H1 (cell line): ENCODE data around the gene TECPR2. TPM values are rescaled to one million over a fixed set of nuclear protein-coding genes. Genes with fewer than 3 reads are reported as not detected.
A peak's percentile ranks its signal among the peaks of the same experiment; 100 is the strongest.

ENCODE experiments used
- CTCF ChIA-PET: fragments of 300-600 bp; sonication (Branson Sonifier 250); formaldehyde crosslinking; loops from one replicate; lab custom pipeline; 2021; ENCODE audit not compliant: partially characterized antibody; lab: Charles Lee
- POLR2A ChIA-PET: fragments of 300-600 bp; sonication (Branson Sonifier 250); formaldehyde crosslinking; loops from one replicate; lab custom pipeline; 2021; ENCODE audit warnings: inconsistent platforms; ENCODE audit not compliant: partially characterized antibody; lab: Charles Lee
- DNase-seq, 2 experiments: peaks; one replicate each; pipeline versions ENCODE4 v3.0.0 to v3.0.0-alpha.2; 2010 to 2022; ENCODE audit warnings: low spot score in 2 of 2, low read depth in 1 of 2, mixed read lengths in 1 of 2
- FAIRE-seq: peaks from 2 replicates; lab custom pipeline; 2011; peaks lifted over from hg19 to GRCh38; lab: Jason Lieb, UNC
- H2AFZ ChIP-seq: 2 replicates; pipeline ENCODE4 v1.8.1; 2012; ENCODE audit warnings: low read length, inconsistent platforms
- H2AK5ac ChIP-seq: 2 replicates; pipeline ENCODE4 v1.6.1; 2013; ENCODE audit warnings: low read depth, low read length
- H2BK120ac ChIP-seq: replicated peaks from 2 replicates; pipeline ENCODE3; 2013; ENCODE audit warnings: low read depth, low read length, inconsistent platforms
- H2BK12ac ChIP-seq: 2 replicates; pipeline ENCODE4 v1.6.1; 2013; ENCODE audit warnings: low read depth, low read length
- H2BK15ac ChIP-seq: 2 replicates; pipeline ENCODE4 v1.6.1; 2013; ENCODE audit warnings: low read length
- H2BK20ac ChIP-seq: 2 replicates; pipeline ENCODE4 v1.6.1; 2013; ENCODE audit warnings: low read length
- H2BK5ac ChIP-seq: 2 replicates; pipeline ENCODE4 v1.6.1; 2013; ENCODE audit warnings: low read depth, low read length
- H3K14ac ChIP-seq: 2 replicates; pipeline ENCODE4 v1.6.1; 2013; ENCODE audit warnings: inconsistent platforms; ENCODE audit not compliant: insufficient read length
- H3K18ac ChIP-seq: 2 replicates; pipeline ENCODE4 v1.6.1; 2013; ENCODE audit warnings: low read length; ENCODE audit errors: extremely low read depth
- H3K23ac ChIP-seq: 2 replicates; pipeline ENCODE4 v1.6.1; 2013; ENCODE audit warnings: inconsistent platforms; ENCODE audit not compliant: insufficient read length
- H3K23me2 ChIP-seq: 2 replicates; pipeline ENCODE4 v1.6.1; 2013; ENCODE audit warnings: low read depth, low read length
- H3K27ac ChIP-seq: 2 replicates; pipeline ENCODE4 v1.6.1; 2011; ENCODE audit warnings: low read depth, low read length, inconsistent platforms
- H3K27me3 ChIP-seq, 4 experiments: replicated peaks in 1 of 4; 1 replicate in 1 of 4; 2 replicates in 3 of 4; pipeline versions ENCODE4 v1.6.1 to v1.8.1; 2011 to 2013; ENCODE audit warnings: low read length in 3 of 4, mild to moderate bottlenecking in 3 of 4, inconsistent platforms in 2 of 4, mixed read lengths in 2 of 4, moderate library complexity in 1 of 4; ENCODE audit not compliant: control insufficient read depth in 3 of 4, insufficient read depth in 3 of 4; ENCODE audit errors: extremely low read depth in 1 of 4
- H3K36me3 ChIP-seq, 4 experiments: 2 replicates each; pipeline versions ENCODE4 v1.6.1 to v1.8.1; 2011 to 2013; ENCODE audit warnings: mild to moderate bottlenecking in 4 of 4, low read length in 3 of 4, moderate library complexity in 2 of 4, control low read depth in 1 of 4, inconsistent platforms in 1 of 4; ENCODE audit not compliant: insufficient read depth in 4 of 4, control insufficient read depth in 2 of 4
- H3K4ac ChIP-seq: replicated peaks from 2 replicates; pipeline ENCODE3; 2013; ENCODE audit warnings: low read length, low read depth, mixed read lengths, inconsistent platforms; ENCODE audit not compliant: insufficient read length
- H3K4me1 ChIP-seq, 4 experiments: replicated peaks in 1 of 4; 1 replicate in 1 of 4; 2 replicates in 3 of 4; pipeline versions ENCODE4 v1.6.1 to v1.8.1; 2011 to 2013; ENCODE audit warnings: low read length in 3 of 4, inconsistent platforms in 2 of 4, mixed read lengths in 1 of 4; ENCODE audit not compliant: insufficient read depth in 4 of 4, control insufficient read depth in 3 of 4
- H3K4me2 ChIP-seq, 2 experiments: 2 replicates each; pipeline versions ENCODE4 v1.6.1 to v1.8.1; 2011 to 2013; ENCODE audit warnings: low read depth in 2 of 2, low read length in 2 of 2, control low read depth in 1 of 2, inconsistent platforms in 1 of 2, mild to moderate bottlenecking in 1 of 2; ENCODE audit not compliant: insufficient read depth in 1 of 2
- H3K4me3 ChIP-seq, 4 experiments: fragments of 200-600, 300-600 bp in 1 of 4; sonication (generic), shearing (Covaris generic), sonication (Bioruptor Twin) in 1 of 4; 2 replicates each; pipeline versions ENCODE4 v1.5.1 to v1.8.1; 2011 to 2016; ENCODE audit warnings: low read length in 4 of 4, low read depth in 3 of 4, control low read depth in 2 of 4, inconsistent platforms in 2 of 4, mild to moderate bottlenecking in 2 of 4, mixed read lengths in 1 of 4, moderate library complexity in 1 of 4; ENCODE audit not compliant: insufficient read depth in 2 of 4; ENCODE audit errors: extremely low read depth in 1 of 4
- H3K56ac ChIP-seq: replicated peaks from 2 replicates; pipeline ENCODE3; 2013; ENCODE audit warnings: low read depth, mild to moderate bottlenecking, mixed read lengths, low read length, inconsistent platforms; ENCODE audit not compliant: insufficient read length
- H3K79me1 ChIP-seq: 2 replicates; pipeline ENCODE4 v1.6.1; 2013; ENCODE audit warnings: low read depth, low read length, control low read depth
- H3K79me2 ChIP-seq, 2 experiments: 2 replicates each; pipeline versions ENCODE4 v1.6.1 to v1.8.1; 2012 to 2013; ENCODE audit warnings: low read length in 2 of 2, mild to moderate bottlenecking in 2 of 2, inconsistent platforms in 1 of 2; ENCODE audit not compliant: insufficient read depth in 2 of 2, control insufficient read depth in 1 of 2
- H3K9ac ChIP-seq, 4 experiments: replicated peaks in 1 of 4; 1 replicate in 1 of 4; 2 replicates in 3 of 4; pipeline versions ENCODE4 v1.6.1 to v1.8.1; 2011 to 2013; ENCODE audit warnings: low read depth in 3 of 4, low read length in 3 of 4, control low read depth in 2 of 4, mild to moderate bottlenecking in 2 of 4, moderate library complexity in 2 of 4, inconsistent platforms in 1 of 4; ENCODE audit errors: extremely low read depth in 1 of 4
- H3K9me3 ChIP-seq, 2 experiments: 2 replicates each; pipeline versions ENCODE4 v1.6.1 to v1.8.1; 2012 to 2013; ENCODE audit warnings: mild to moderate bottlenecking in 2 of 2, moderate library complexity in 2 of 2, control low read depth in 1 of 2, inconsistent platforms in 1 of 2, low read depth in 1 of 2, low read length in 1 of 2, mixed read lengths in 1 of 2; ENCODE audit not compliant: insufficient read depth in 2 of 2
- H4K20me1 ChIP-seq, 2 experiments: replicated peaks in 1 of 2; 2 replicates each; pipeline versions ENCODE3 to v1.8.1; 2011 to 2013; ENCODE audit warnings: inconsistent platforms in 2 of 2, low read length in 2 of 2, mild to moderate bottlenecking in 1 of 2; ENCODE audit not compliant: insufficient read depth in 2 of 2, control insufficient read depth in 1 of 2
- H4K5ac ChIP-seq: 2 replicates; pipeline ENCODE4 v1.6.1; 2013; ENCODE audit warnings: low read length, low read depth, mixed read lengths, inconsistent platforms; ENCODE audit not compliant: insufficient read length
- H4K8ac ChIP-seq: 2 replicates; pipeline ENCODE4 v1.8.0; 2013; ENCODE audit warnings: mild to moderate bottlenecking, moderate library complexity, low read length, inconsistent platforms; ENCODE audit not compliant: insufficient read depth; ENCODE audit errors: extremely low read depth
- H4K91ac ChIP-seq: replicated peaks from 2 replicates; pipeline ENCODE3; 2013; ENCODE audit warnings: low read length, mixed read lengths, inconsistent platforms; ENCODE audit not compliant: insufficient read length
- ASH2L ChIP-seq: fragments of 200-600, 300-600 bp; sonication (generic); IDR thresholded peaks from one replicate; pipeline ENCODE4 v1.7.1; 2017; ENCODE audit warnings: low read length
- CTBP2 ChIP-seq: IDR thresholded peaks from 2 replicates; pipeline ENCODE4 v1.7.0; 2011; ENCODE audit warnings: borderline replicate concordance, mild to moderate bottlenecking, moderate library complexity, mixed read lengths, low read length; ENCODE audit not compliant: insufficient read depth, insufficient read length
- KDM1A ChIP-seq: fragments of 200-600, 300-600 bp; sonication (generic); IDR thresholded peaks from 2 replicates; pipeline ENCODE4 v1.7.1; 2016; ENCODE audit warnings: mild to moderate bottlenecking, low read length, borderline replicate concordance
- NANOG ChIP-seq: IDR thresholded peaks from 2 replicates; pipeline ENCODE4 v1.6.1; 2011; ENCODE audit warnings: low read length, low read depth, mild to moderate bottlenecking, inconsistent platforms; ENCODE audit not compliant: insufficient read depth, poor library complexity, severe bottlenecking
- TAF7 ChIP-seq: optimal IDR thresholded peaks from 2 replicates; pipeline ENCODE3; 2011; ENCODE audit warnings: low read depth, mild to moderate bottlenecking, inconsistent platforms, low read length, moderate library complexity, borderline replicate concordance
- TCF12 ChIP-seq: IDR thresholded peaks from 2 replicates; pipeline ENCODE4 v1.6.1; 2011; ENCODE audit warnings: low read depth, mild to moderate bottlenecking, low read length
- ZNF274 ChIP-seq: IDR thresholded peaks from 2 replicates; pipeline ENCODE4 v1.7.0; 2012; ENCODE audit warnings: low read length, borderline replicate concordance; ENCODE audit errors: extremely low read depth
- WGBS, 2 experiments: shearing (Covaris generic) in 1 of 2; methylation state at CpG; one replicate each; pipeline versions ENCODE4 v1.1.6 to v1.1.7; 2013 to 2015; ENCODE audit warnings: low lambda C conversion rate in 2 of 2, mixed read lengths in 2 of 2, inconsistent platforms in 1 of 2, low coverage in 1 of 2, missing lambda C conversion rate in 1 of 2; ENCODE audit not compliant: insufficient replicate concordance in 2 of 2, insufficient coverage in 1 of 2, insufficient read length in 1 of 2; ENCODE audit errors: extremely low coverage in 1 of 2, missing lambda C conversion rate in 1 of 2; 5-methylcytosine and 5-hydroxymethylcytosine counted together
- polyA plus RNA-seq, 7 experiments: library from polyadenylated mRNA; depleted of rRNA in 3 of 7; stranded (reverse) in 5 of 7; unstranded in 2 of 7; fragments of >200 nt in 5 of 7; fragments of 200-250 nt in 2 of 7; gene quantifications; 1 replicate in 5 of 7; 2 replicates in 1 of 7; 4 replicates in 1 of 7; pipeline versions ENCODE4 v1.2.1 to v1.2.3, GENCODE V29; 2011 to 2013; ENCODE audit warnings: missing spikeins in 2 of 7, mixed read lengths in 2 of 7
- total RNA-seq: library from RNA; stranded (reverse); fragmentation: NEBNext Ultra II Directional; extraction: Animal tissue kit (Norgen Biotek cat#: 25700); gene quantifications from 2 replicates; pipeline ENCODE4 v1.2.1, GENCODE V29; 2021
- TF ChIP-seq, protein P1 (sequence below): IDR thresholded peaks from 2 replicates; pipeline ENCODE4 v1.6.1; 2012; ENCODE audit warnings: inconsistent platforms

The TECPR2 gene
- total and polyA plus RNA-seq, 2 of the 8 experiments (the other 6 are each of a cell fraction or from before 2014, with no cell fraction given), result 6.8 to 19.4 TPM

DNA sequence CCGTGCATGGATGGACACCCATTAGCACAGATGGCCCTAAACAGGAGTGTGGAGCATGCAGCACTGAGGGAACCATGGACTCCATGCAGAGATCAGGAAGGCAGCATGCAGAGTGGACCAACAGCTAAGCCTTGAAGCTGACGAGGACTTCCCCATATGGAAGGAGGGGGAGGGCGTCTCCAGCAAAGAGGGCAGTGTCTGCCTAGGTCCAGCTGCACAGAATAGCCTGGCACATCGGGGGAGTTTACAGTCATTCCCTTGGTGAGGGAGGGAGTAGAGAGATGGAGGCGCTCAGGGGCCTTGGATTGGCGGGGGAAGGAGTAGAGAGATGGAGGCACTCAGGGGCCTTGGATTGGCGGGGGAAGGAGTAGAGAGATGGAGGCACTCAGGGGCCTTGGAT, 82.3 kb downstream of the TECPR2 start:
- FAIRE-seq (no peak), DNase-seq (no peak)
- Histone ChIP-seq H3K9ac (no peak overlapping the region), H2AK5ac (no peak overlapping the region), H3K27ac (no peak overlapping the region), H4K5ac (no peak overlapping the region), H3K4me3 (no peak overlapping the region), H3K9me3 (no peaks in the 10 kb centered on the region), H3K4ac (no peak overlapping the region), H3K14ac (no peak overlapping the region), H4K91ac (no peak overlapping the region), H2AFZ (no peak overlapping the region), H3K4me2 (no peak overlapping the region), H3K23me2 (no peaks in the 10 kb centered on the region), H3K36me3 (peaks cover 3 to 31% (median 13%) of the 10 kb centered on the region in 4 experiments; a peak in 6 of 8 replicates), H2BK120ac (no peak overlapping the region), H3K27me3 (no peaks in the 10 kb centered on the region), H3K79me1 (no peaks in the 10 kb centered on the region), H2BK5ac (peak overlapping the region; percentile 30; the same call in 1 of the 2 replicates), H2BK20ac (no peak overlapping the region), H4K20me1 (no peaks in the 10 kb centered on the region), H3K23ac (no peak overlapping the region), H3K18ac (no peak overlapping the region), H3K56ac (no peak overlapping the region), H3K79me2 (no peaks in the 10 kb centered on the region), H3K4me1 (no peaks in the 10 kb centered on the region; a peak in 1 of 7 replicates), H4K8ac (no peak overlapping the region), H2BK12ac (no peak overlapping the region), H2BK15ac (no peak overlapping the region)
- WGBS, 2 experiments, result 85% methylated on average over 7 of the region's 7 CpGs; no CpG with 5 or more reads in 1 of the 2 experiments
- ChIA-PET CTCF (interaction anchor here (0.9 to 1.8 kb wide), 3 partner anchors 8 to 1642 kb away, joined by 3 to 5 read pairs (median 4); no protein-coding TSS in a partner anchor), POLR2A (no interaction called here)
- TF ChIP-seq NANOG, result no peak
- no peak for TF ChIP-seq ASH2L
- TF ChIP-seq CTBP2, result no peak
- no peak for TF ChIP-seq TCF12
- TF ChIP-seq KDM1A, result no peak
- TF ChIP-seq, protein P1, sequence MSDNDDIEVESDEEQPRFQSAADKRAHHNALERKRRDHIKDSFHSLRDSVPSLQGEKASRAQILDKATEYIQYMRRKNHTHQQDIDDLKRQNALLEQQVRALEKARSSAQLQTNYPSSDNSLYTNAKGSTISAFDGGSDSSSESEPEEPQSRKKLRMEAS, result no peak
- no peak for TF ChIP-seq ZNF274
- TF ChIP-seq TAF7, result no peak
